Activated naive CD8-positive, alpha-beta T cell treated with anti-CD3 and anti-CD28 coated beads, Interleukin-2, amount 10 ng/mL, durations not matched to agents 7 days and 5 days (primary cell): Measurements from ENCODE around the gene RERE. TPM values are rescaled to one million over a fixed set of nuclear protein-coding genes. Genes with fewer than 3 reads are reported as not detected.

Experiments used
- ATAC-seq: fragments of 150-1000 bp; cut with Tn5 transposase; one replicate; pipeline ENCODE4 v1.10.0; 2021; ENCODE audit warnings: low read depth, moderate library complexity
- POLR2A ChIA-PET: fragments of 350-600 bp; sonication (Branson Sonifier 250); formaldehyde crosslinking; loops from one replicate; lab custom pipeline; 2021; ENCODE audit warnings: antibody characterized with exemption; lab: Charles Lee
- DNase-seq: peaks from one replicate; pipeline ENCODE4 v3.0.0; 2021
- H3K27ac Mint-ChIP-seq: one replicate; pipeline ENCODE4 v1.8.0; 2022; ENCODE audit warnings: mild to moderate bottlenecking, mixed read lengths
- H3K27me3 Mint-ChIP-seq: one replicate; pipeline ENCODE4 v1.8.0; 2022; ENCODE audit warnings: mild to moderate bottlenecking, moderate library complexity, mixed read lengths
- H3K36me3 Mint-ChIP-seq: one replicate; pipeline ENCODE4 v1.8.0; 2021; ENCODE audit warnings: mild to moderate bottlenecking, mixed read lengths
- H3K4me1 Mint-ChIP-seq: one replicate; pipeline ENCODE4 v1.8.0; 2021; ENCODE audit warnings: mixed read lengths
- H3K4me3 Mint-ChIP-seq: one replicate; pipeline ENCODE4 v1.8.0; 2022; ENCODE audit warnings: mild to moderate bottlenecking, moderate library complexity, mixed read lengths
- H3K9me3 Mint-ChIP-seq: one replicate; pipeline ENCODE4 v1.8.0; 2021; ENCODE audit warnings: mixed read lengths
- total RNA-seq, 2 experiments: library from RNA; stranded (reverse); gene quantifications; one replicate each; pipeline ENCODE4 v1.2.3, GENCODE V29; 2021

Gene RERE
- total RNA-seq, 2 experiments from 2014 or later = 64.4 to 68.7 TPM

DNA sequence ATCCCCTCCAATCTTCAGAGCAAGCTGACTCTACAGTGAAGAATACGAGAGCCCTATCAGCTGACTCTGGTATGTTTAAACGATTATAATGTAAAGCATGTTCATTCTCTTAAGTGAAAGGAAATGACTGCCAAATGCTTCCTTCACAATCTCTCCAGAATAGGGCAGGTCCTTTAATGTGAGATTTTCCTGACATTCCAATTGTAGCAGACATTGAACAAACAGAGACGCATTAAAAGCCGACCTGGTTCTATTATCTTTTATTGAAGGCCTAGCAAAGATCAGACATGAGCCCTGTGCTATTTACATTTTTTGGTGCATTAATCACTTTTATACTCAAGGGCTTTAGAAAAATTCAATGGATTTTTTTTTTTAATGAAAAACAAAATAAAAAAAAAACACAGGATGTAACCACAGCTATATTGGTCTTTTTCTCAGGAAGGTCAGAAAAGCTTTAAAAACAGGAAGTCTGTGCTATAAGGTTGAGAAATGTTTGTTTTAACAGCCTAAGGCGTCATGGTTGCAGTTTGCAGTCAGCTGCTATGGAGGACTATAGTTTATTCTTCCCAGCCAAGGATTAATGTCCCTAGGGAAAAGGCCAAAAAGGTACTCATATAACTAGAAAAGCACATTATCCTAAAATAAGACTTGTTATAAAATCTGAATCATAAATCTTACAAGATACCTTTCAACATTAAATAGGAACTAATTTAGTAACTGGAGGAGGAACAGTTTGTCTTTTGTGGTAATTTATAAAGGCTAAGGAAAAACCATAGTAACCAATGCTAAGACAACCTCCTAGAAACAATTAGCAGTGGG lies 104.8 kb downstream of the RERE start:
- Mint-ChIP-seq H3K4me3 (peak overlapping the region; percentile 23), H3K9me3 (peaks cover 5% of the 10 kb centered on the region), H3K4me1 (peaks cover 14% of the 10 kb centered on the region), H3K36me3 (peaks cover 9% of the 10 kb centered on the region), H3K27ac (peak overlapping the region; percentile 52), H3K27me3 (no peaks in the 10 kb centered on the region)
- DNase-seq (no peak), ATAC-seq (peak; percentile 52)
- POLR2A ChIA-PET = interaction anchor here (0.7 to 2.0 kb wide), 3 partner anchors 9 to 22 kb away, joined by 3 to 10 read pairs (median 7); no protein-coding TSS in a partner anchor

- peaks cover 9% of the 10 kb centered on the region for H3K36me3 Mint-ChIP-seq
- DNase-seq (no peak), ATAC-seq (no peak)
- H3K4me3 Mint-ChIP-seq = peak overlapping the region; percentile 23
- POLR2A ChIA-PET = interaction anchor here (1.5 to 2.0 kb wide), 2 partner anchors 9 to 11 kb away, joined by 7 to 10 read pairs; no protein-coding TSS in a partner anchor
- peak overlapping the region; percentile 52 for H3K27ac Mint-ChIP-seq
- peaks cover 4% of the 10 kb centered on the region for H3K27me3 Mint-ChIP-seq
- peaks cover 14% of the 10 kb centered on the region for H3K4me1 Mint-ChIP-seq
- H3K9me3 Mint-ChIP-seq = peaks cover 5% of the 10 kb centered on the region
These were observed 105.5 kb downstream of the RERE start for GRCh38 chr1:8711873-8712412.

GRCh38 chr1:8711151-8711550 lies 106.3 kb downstream of the RERE start:
- Mint-ChIP-seq H3K4me1 (peaks cover 16% of the 10 kb centered on the region), H3K27ac (no peak overlapping the region), H3K4me3 (no peak overlapping the region), H3K9me3 (peaks cover 5% of the 10 kb centered on the region), H3K27me3 (peaks cover 8% of the 10 kb centered on the region), H3K36me3 (peaks cover 9% of the 10 kb centered on the region)
- POLR2A ChIA-PET = interaction anchor here (2.0 kb wide), 1 partner anchor 10 kb away, joined by 10 read pairs; no protein-coding TSS in a partner anchor
- no peak for ATAC-seq
- DNase-seq = no peak

DNA sequence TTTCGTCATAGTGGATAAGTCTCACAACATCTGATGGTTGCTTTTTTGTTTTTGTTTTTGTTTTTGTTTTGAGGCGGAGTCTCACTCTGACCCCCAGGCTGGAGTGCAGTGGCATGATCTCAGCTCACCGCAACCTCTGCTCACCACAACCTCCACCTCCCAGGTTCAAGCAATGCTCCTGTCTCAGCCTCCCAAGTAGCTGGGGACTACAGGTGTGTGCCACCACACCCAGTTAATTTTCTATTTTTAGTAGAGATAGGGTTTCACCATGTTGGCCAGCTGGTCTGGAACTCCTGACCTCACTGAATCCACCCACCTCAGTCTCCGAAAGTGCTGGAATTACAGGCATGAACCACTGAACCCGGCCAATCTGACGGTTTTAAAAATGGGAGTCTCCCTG lies 109.2 kb downstream of the RERE start:
- peaks cover 2% of the 10 kb centered on the region for H3K9me3 Mint-ChIP-seq
- H3K36me3 Mint-ChIP-seq = peaks cover 3% of the 10 kb centered on the region
- POLR2A ChIA-PET = no interaction called here
- peaks cover 23% of the 10 kb centered on the region for H3K4me1 Mint-ChIP-seq
- H3K27me3 Mint-ChIP-seq = peaks cover 25% of the 10 kb centered on the region
- H3K27ac Mint-ChIP-seq = no peak overlapping the region
- DNase-seq (no peak), ATAC-seq (no peak)
- no peak overlapping the region for H3K4me3 Mint-ChIP-seq

- peaks cover 2% of the 10 kb centered on the region for H3K9me3 Mint-ChIP-seq
- no peak overlapping the region for H3K27ac Mint-ChIP-seq
- H3K4me1 Mint-ChIP-seq = peaks cover 18% of the 10 kb centered on the region
- ATAC-seq (no peak), DNase-seq (no peak)
- peaks cover 25% of the 10 kb centered on the region for H3K27me3 Mint-ChIP-seq
- no peak overlapping the region for H3K4me3 Mint-ChIP-seq
- POLR2A ChIA-PET = no interaction called here
- H3K36me3 Mint-ChIP-seq = peaks cover 3% of the 10 kb centered on the region
These were observed 110.4 kb downstream of the RERE start for GRCh38 chr1:8706995-8707396.

- Mint-ChIP-seq H3K36me3 (peaks cover 3% of the 10 kb centered on the region), H3K27ac (no peak overlapping the region), H3K4me1 (peaks cover 24% of the 10 kb centered on the region), H3K9me3 (peaks cover 2% of the 10 kb centered on the region), H3K4me3 (no peak overlapping the region), H3K27me3 (peaks cover 25% of the 10 kb centered on the region)
- POLR2A ChIA-PET = no interaction called here
- DNase-seq (no peak), ATAC-seq (no peak)
These were observed 111.1 kb downstream of the RERE start for GRCh38 chr1:8706291-8706690.

GRCh38 chr1:8704866-8705506 lies 112.5 kb downstream of the RERE start:
- peaks cover 25% of the 10 kb centered on the region for H3K27me3 Mint-ChIP-seq
- H3K36me3 Mint-ChIP-seq = peaks cover 3% of the 10 kb centered on the region
- H3K4me1 Mint-ChIP-seq = peaks cover 35% of the 10 kb centered on the region
- DNase-seq (no peak), ATAC-seq (no peak)
- POLR2A ChIA-PET = interaction anchor here (0.5 to 2.4 kb wide), 2 partner anchors 173 to 439 kb away, joined by 3 to 8 read pairs; partner anchors contain the start of gene ENO1
- H3K27ac Mint-ChIP-seq = no peak overlapping the region
- H3K4me3 Mint-ChIP-seq = no peak overlapping the region
- H3K9me3 Mint-ChIP-seq = peaks cover 2% of the 10 kb centered on the region

- Mint-ChIP-seq H3K27me3 (peaks cover 25% of the 10 kb centered on the region), H3K27ac (peak overlapping the region; percentile 75), H3K4me1 (peaks cover 38% of the 10 kb centered on the region), H3K36me3 (peaks cover 2% of the 10 kb centered on the region), H3K4me3 (peak overlapping the region; percentile 85), H3K9me3 (no peaks in the 10 kb centered on the region)
- DNase-seq = peak; percentile 84
- peak; percentile 55 for ATAC-seq
- POLR2A ChIA-PET = interaction anchor here (0.7 to 2.4 kb wide), 10 partner anchors 9 to 279 kb away, joined by 3 to 8 read pairs (median 4); partner anchors contain the start of genes ENO1 and RERE
These were observed 114.3 kb downstream of the RERE start for GRCh38 chr1:8702850-8703810.

DNA sequence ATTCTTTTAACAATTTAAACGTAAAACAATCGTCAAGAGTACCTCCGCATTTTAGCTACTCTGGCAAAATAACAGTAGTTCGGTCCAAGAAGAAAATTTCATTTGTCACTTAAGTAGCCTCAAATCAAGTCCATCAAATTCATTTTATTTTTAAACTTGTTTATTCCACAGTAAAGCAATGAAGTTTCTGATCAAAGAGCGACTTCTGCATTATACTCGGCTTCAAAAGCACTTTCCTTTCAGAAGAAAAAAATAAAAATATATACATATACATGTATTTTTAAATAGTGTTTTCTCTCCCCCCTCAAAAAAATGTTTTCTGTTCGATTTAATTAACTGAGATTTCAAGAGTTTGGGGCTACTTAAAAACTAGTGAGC lies 115.0 kb downstream of the RERE start:
- Mint-ChIP-seq H3K4me1 (peaks cover 38% of the 10 kb centered on the region), H3K9me3 (no peaks in the 10 kb centered on the region), H3K4me3 (peak overlapping the region; percentile 84), H3K36me3 (peaks cover 2% of the 10 kb centered on the region), H3K27me3 (peaks cover 25% of the 10 kb centered on the region), H3K27ac (peak overlapping the region; percentile 89)
- DNase-seq = no peak
- POLR2A ChIA-PET = interaction anchor here (1.9 to 2.0 kb wide), 2 partner anchors 39 to 115 kb away, joined by 5 to 6 read pairs; partner anchors contain the start of gene RERE
- ATAC-seq = no peak

DNA sequence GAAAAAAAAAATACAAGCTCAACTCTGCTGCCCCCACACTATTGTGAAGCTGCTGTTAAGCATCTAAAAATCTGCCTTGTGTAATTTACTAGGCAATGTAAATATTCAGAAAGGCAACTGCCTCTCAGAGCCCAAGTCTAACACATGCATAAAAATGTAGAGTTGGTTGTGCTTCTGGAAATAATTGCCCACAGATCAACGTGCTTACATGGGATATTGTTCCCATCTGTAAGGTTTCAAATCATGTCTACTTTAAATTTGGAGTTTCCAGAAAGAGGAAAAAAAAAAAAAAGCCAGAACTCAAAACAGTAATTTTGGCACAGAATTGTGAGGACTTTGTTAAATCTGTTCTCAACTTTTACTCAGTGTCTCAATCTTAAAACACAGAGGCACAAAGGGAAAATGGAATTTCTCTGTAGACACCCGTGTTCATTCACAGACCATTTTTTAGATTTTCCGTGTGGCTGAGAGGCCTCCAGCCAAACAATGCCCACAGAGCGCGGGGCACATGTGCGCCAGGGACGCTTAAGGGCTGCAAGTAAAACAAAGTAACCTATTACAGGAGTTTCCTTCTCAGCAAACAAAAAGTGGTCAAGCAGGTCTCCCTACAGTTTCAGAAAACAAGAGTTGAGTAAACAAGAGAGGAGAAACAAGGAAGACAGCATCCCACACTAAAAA lies 115.5 kb downstream of the RERE start:
- ATAC-seq (no peak), DNase-seq (no peak)
- Mint-ChIP-seq H3K27me3 (peaks cover 21% of the 10 kb centered on the region), H3K27ac (peak overlapping the region; percentile 89), H3K36me3 (peaks cover 2% of the 10 kb centered on the region), H3K4me3 (peak overlapping the region; percentile 84), H3K4me1 (peaks cover 37% of the 10 kb centered on the region), H3K9me3 (no peaks in the 10 kb centered on the region)
- POLR2A ChIA-PET = interaction anchor here (0.7 to 2.0 kb wide), 6 partner anchors 10 to 177 kb away, joined by 3 to 10 read pairs (median 5); partner anchors contain the start of genes ENO1 and RERE

DNA sequence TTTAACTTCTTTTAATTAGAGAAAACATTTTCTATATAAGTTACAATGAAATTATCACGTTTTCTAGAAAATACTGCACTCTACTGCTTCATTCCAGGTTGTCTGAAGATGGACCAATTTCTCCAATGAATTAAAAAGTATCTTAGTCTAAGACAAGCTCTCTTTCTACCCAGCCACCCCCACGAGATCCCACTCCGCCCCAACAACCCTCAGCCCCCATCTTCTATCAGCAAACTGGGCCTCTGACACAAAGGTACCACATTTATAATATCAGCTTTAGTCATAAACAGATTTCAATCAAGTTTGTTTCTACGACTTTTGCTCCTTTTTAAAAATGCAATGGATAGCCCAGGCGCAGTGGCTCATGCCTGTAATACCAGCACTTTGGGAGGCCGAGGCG lies 117.8 kb downstream of the RERE start:
- Mint-ChIP-seq H3K4me3 (no peak overlapping the region), H3K36me3 (peaks cover 2% of the 10 kb centered on the region), H3K27me3 (peaks cover 5% of the 10 kb centered on the region), H3K9me3 (no peaks in the 10 kb centered on the region), H3K27ac (no peak overlapping the region), H3K4me1 (peaks cover 33% of the 10 kb centered on the region)
- ATAC-seq = no peak
- DNase-seq = no peak
- POLR2A ChIA-PET = no interaction called here

- Mint-ChIP-seq H3K27me3 (no peaks in the 10 kb centered on the region), H3K9me3 (no peaks in the 10 kb centered on the region), H3K4me1 (peaks cover 30% of the 10 kb centered on the region), H3K36me3 (peaks cover 2% of the 10 kb centered on the region), H3K27ac (no peak overlapping the region), H3K4me3 (no peak overlapping the region)
- ATAC-seq (no peak), DNase-seq (no peak)
- POLR2A ChIA-PET = interaction anchor here (0.6 kb wide), 1 partner anchor 248 kb away, joined by 4 read pairs; no protein-coding TSS in a partner anchor
These were observed 118.4 kb downstream of the RERE start for GRCh38 chr1:8698937-8699447.
